Thymus (tissue), 11 donors: ENCODE measurements around the gene ACSS2. TPM values are rescaled to one million over a fixed set of nuclear protein-coding genes. Genes with fewer than 3 reads are reported as not detected.
A peak's percentile ranks its signal among the peaks of the same experiment; 100 is the strongest.

Source experiments
- DNase-seq, 9 donors: peaks; one replicate each; pipeline ENCODE4 v3.0.0-alpha.2; 2013; ENCODE audit warnings: low spot score in 9 of 9, low read depth in 6 of 9, missing footprints in 1 of 9
- H3K27ac ChIP-seq, 2 donors: one replicate each; pipeline ENCODE4 v1.5.1; 2013; ENCODE audit warnings: control low read depth in 1 of 2, low read depth in 1 of 2, low read length in 1 of 2, mild to moderate bottlenecking in 1 of 2, moderate library complexity in 1 of 2
- H3K27me3 ChIP-seq, 2 donors: one replicate each; pipeline ENCODE4 v1.5.1; 2013; ENCODE audit warnings: low read length in 1 of 2; ENCODE audit not compliant: control insufficient read depth in 2 of 2, insufficient read depth in 1 of 2
- H3K36me3 ChIP-seq, 2 donors: one replicate each; pipeline ENCODE4 v1.5.1; 2013; ENCODE audit warnings: low read length in 1 of 2, mild to moderate bottlenecking in 1 of 2, moderate library complexity in 1 of 2; ENCODE audit not compliant: control insufficient read depth in 2 of 2, insufficient read depth in 2 of 2
- H3K4me1 ChIP-seq, 2 donors: one replicate each; pipeline ENCODE4 v1.5.1; 2013; ENCODE audit warnings: low read length in 2 of 2; ENCODE audit not compliant: control insufficient read depth in 2 of 2, insufficient read depth in 2 of 2
- H3K4me3 ChIP-seq, 2 donors: one replicate each; pipeline ENCODE4 v1.5.1; 2013; ENCODE audit warnings: low read length in 2 of 2, control low read depth in 1 of 2, mild to moderate bottlenecking in 1 of 2
- H3K9me3 ChIP-seq, 2 donors: one replicate each; pipeline ENCODE4 v1.5.1; 2013; ENCODE audit warnings: low read length in 1 of 2, mild to moderate bottlenecking in 1 of 2; ENCODE audit not compliant: control insufficient read depth in 2 of 2, insufficient read depth in 1 of 2
- WGBS: extraction: QIAGEN DNeasy Blood & Tissue Kit; methylation state at CpG from one replicate; pipeline ENCODE4 v1.1.7; 2013; 5-methylcytosine and 5-hydroxymethylcytosine counted together
- polyA plus RNA-seq: library from polyadenylated mRNA; stranded (reverse); fragments of 200-250 nt; gene quantifications from one replicate; pipeline ENCODE4 v1.2.3, GENCODE V29; 2013
- total RNA-seq: library from RNA; stranded (reverse); fragments of 120-200 nt; gene quantifications from one replicate; pipeline ENCODE4 v1.2.4, GENCODE V29; 2013
- donor health status: healthy.

Gene ACSS2
- total and polyA plus RNA-seq, 2 donors: 11.3 to 26.1 TPM

GRCh38 chr20:34920055-34920454, 43.6 kb downstream of the ACSS2 start:
- Histone ChIP-seq H3K9me3 (no peaks in the 10 kb centered on the region), H3K4me3 (no peak overlapping the region), H3K4me1 (peaks cover 7 to 13% of the 10 kb centered on the region in 2 donors), H3K27ac (no peak overlapping the region), H3K36me3 (peaks cover 2 to 9% of the 10 kb centered on the region in 2 donors), H3K27me3 (no peaks in the 10 kb centered on the region)
- DNase-seq: no peak

GRCh38 chr20:34921436-34921835, 45.0 kb downstream of the ACSS2 start:
- H3K36me3 ChIP-seq: peaks cover 2 to 9% of the 10 kb centered on the region in 2 donors

GRCh38 chr20:34922654-34923381, 46.4 kb downstream of the ACSS2 start:
- Histone ChIP-seq H3K27ac (peak overlapping the region in 1 of 2 donors; percentile 8), H3K4me3 (no peak overlapping the region), H3K27me3 (no peaks in the 10 kb centered on the region), H3K9me3 (no peaks in the 10 kb centered on the region), H3K4me1 (peaks cover 29 to 34% of the 10 kb centered on the region in 2 donors), H3K36me3 (peaks cover 2 to 9% of the 10 kb centered on the region in 2 donors)
- no peak for DNase-seq
- 98% methylated on average over 5 of the region's 5 CpGs for WGBS

More at GRCh38 chr20:34921436-34921835, 45.0 kb downstream of the ACSS2 start:
- H3K9me3 ChIP-seq: no peaks in the 10 kb centered on the region
- DNase-seq: no peak
- peaks cover 17 to 27% of the 10 kb centered on the region in 2 donors for H3K4me1 ChIP-seq
- H3K27me3 ChIP-seq: no peaks in the 10 kb centered on the region
- no peak overlapping the region for H3K4me3 ChIP-seq
- H3K27ac ChIP-seq: no peak overlapping the region
- WGBS: 94% methylated on average over 3 of the region's 3 CpGs

- no peak overlapping the region for H3K27ac ChIP-seq
- 98% methylated on average over 2 of the region's 2 CpGs for WGBS
- no peaks in the 10 kb centered on the region for H3K9me3 ChIP-seq
- H3K4me3 ChIP-seq: no peak overlapping the region
- H3K36me3 ChIP-seq: peaks cover 8 to 11% of the 10 kb centered on the region in 2 donors
- no peaks in the 10 kb centered on the region for H3K27me3 ChIP-seq
- no peak for DNase-seq
- peaks cover 23 to 34% of the 10 kb centered on the region in 2 donors for H3K4me1 ChIP-seq
Measured at GRCh38 chr20:34923414-34923813, 47.0 kb downstream of the ACSS2 start.

GRCh38 chr20:34925341-34925740, 48.9 kb downstream of the ACSS2 start:
- Histone ChIP-seq H3K36me3 (peaks cover 17 to 22% of the 10 kb centered on the region in 2 donors), H3K4me1 (peaks cover 22 to 32% of the 10 kb centered on the region in 2 donors), H3K27me3 (no peaks in the 10 kb centered on the region), H3K4me3 (no peak overlapping the region), H3K9me3 (no peaks in the 10 kb centered on the region), H3K27ac (no peak overlapping the region)
- WGBS: 99% methylated on average over 3 of the region's 3 CpGs
- DNase-seq: no peak

GRCh38 chr20:34925981-34926380, 49.6 kb downstream of the ACSS2 start:
- Histone ChIP-seq H3K9me3 (no peaks in the 10 kb centered on the region), H3K4me3 (peak overlapping the region in 1 of 2 donors; percentile 6), H3K27ac (peak overlapping the region in 1 of 2 donors; percentile 72), H3K27me3 (no peaks in the 10 kb centered on the region), H3K4me1 (peaks cover 22 to 32% of the 10 kb centered on the region in 2 donors), H3K36me3 (peaks cover 17 to 27% of the 10 kb centered on the region in 2 donors)
- 25% methylated on average over 1 of the region's 1 CpG for WGBS
- DNase-seq: peak in 6 of 9 donors; percentile 29 to 70 (median 40)

GRCh38 chr20:34926581-34926980, 50.2 kb downstream of the ACSS2 start:
- H3K9me3 ChIP-seq: no peaks in the 10 kb centered on the region
- no peaks in the 10 kb centered on the region for H3K27me3 ChIP-seq
- H3K4me1 ChIP-seq: peaks cover 22 to 32% of the 10 kb centered on the region in 2 donors
- 54% methylated on average over 1 of the region's 1 CpG for WGBS
- peaks cover 15 to 31% of the 10 kb centered on the region in 2 donors for H3K36me3 ChIP-seq
- peak overlapping the region in 1 of 2 donors; percentile 72 for H3K27ac ChIP-seq
- H3K4me3 ChIP-seq: no peak overlapping the region
- DNase-seq: peak in 8 of 9 donors; percentile 37 to 87 (median 62)

GRCh38 chr20:34927736-34928135, 51.3 kb downstream of the ACSS2 start:
- H3K9me3 ChIP-seq: no peaks in the 10 kb centered on the region
- peaks cover 22 to 32% of the 10 kb centered on the region in 2 donors for H3K4me1 ChIP-seq
- H3K4me3 ChIP-seq: no peak overlapping the region
- no peak for DNase-seq
- peaks cover 17 to 31% of the 10 kb centered on the region in 2 donors for H3K36me3 ChIP-seq
- H3K27me3 ChIP-seq: no peaks in the 10 kb centered on the region
- peak overlapping the region in 1 of 2 donors; percentile 72 for H3K27ac ChIP-seq
- WGBS: 98% methylated on average over 1 of the region's 1 CpG

- Histone ChIP-seq H3K27me3 (no peaks in the 10 kb centered on the region), H3K36me3 (peaks cover 15 to 30% of the 10 kb centered on the region in 2 donors), H3K9me3 (peaks cover 0 to under 1% of the 10 kb centered on the region in 2 donors), H3K27ac (no peak overlapping the region), H3K4me1 (peaks cover 22 to 32% of the 10 kb centered on the region in 2 donors), H3K4me3 (no peak overlapping the region)
- no peak for DNase-seq
- WGBS: 96% methylated on average over 2 of the region's 2 CpGs
Measured at GRCh38 chr20:34928411-34928810, 52.0 kb downstream of the ACSS2 start.
